Activated CD8-positive, alpha-beta T cell treated with anti-CD3 and anti-CD28 coated beads for 36 hours (primary cell): ENCODE measurements around the gene UBE2Q1. TPM values are rescaled to one million over a fixed set of nuclear protein-coding genes. Genes with fewer than 3 reads are reported as not detected.

ENCODE experiments used
- ATAC-seq: fragments of 200-7000 bp; cut with Tn5 transposase; one replicate; pipeline ENCODE4 v1.10.0; 2021; ENCODE audit warnings: mild to moderate bottlenecking, moderate library complexity
- CTCF ChIA-PET: fragments of 350-600 bp; sonication (Branson Sonifier 250); formaldehyde crosslinking; loops from one replicate; lab custom pipeline; 2021; ENCODE audit warnings: antibody characterized with exemption; lab: Charles Lee
- POLR2A ChIA-PET: fragments of 350-600 bp; sonication (Branson Sonifier 250); formaldehyde crosslinking; loops from one replicate; lab custom pipeline; 2021; ENCODE audit warnings: antibody characterized with exemption; lab: Charles Lee
- DNase-seq: peaks from one replicate; pipeline ENCODE4 v3.0.0-alpha.2; 2020
- H3K27ac Mint-ChIP-seq: one replicate; pipeline ENCODE4 v1.8.0; 2021; ENCODE audit warnings: mild to moderate bottlenecking, mixed read lengths
- H3K27me3 Mint-ChIP-seq: one replicate; pipeline ENCODE4 v1.8.0; 2021; ENCODE audit warnings: mixed read lengths
- H3K36me3 Mint-ChIP-seq: one replicate; pipeline ENCODE4 v1.8.0; 2021; ENCODE audit warnings: low read depth, mixed read lengths
- H3K4me1 Mint-ChIP-seq: one replicate; pipeline ENCODE4 v1.8.0; 2021; ENCODE audit warnings: low read depth, mixed read lengths
- H3K4me3 Mint-ChIP-seq: one replicate; pipeline ENCODE4 v1.8.0; 2021; ENCODE audit warnings: mild to moderate bottlenecking, moderate library complexity, mixed read lengths
- H3K9me3 Mint-ChIP-seq: one replicate; pipeline ENCODE4 v1.8.0; 2021; ENCODE audit warnings: mixed read lengths
- intact Hi-C: fragments of 100-400 bp; cut with micrococcal nuclease; formaldehyde crosslinking; loops from one replicate; pipeline ENCODE4 v1.10.0; 2022
- total RNA-seq, 2 experiments: library from RNA; stranded (reverse); gene quantifications; one replicate each; pipeline ENCODE4 v1.2.3, GENCODE V29; 2021
- TF ChIP-seq, protein P1 (sequence below): fragments of 200-600 bp; IDR thresholded peaks from one replicate; pipeline ENCODE4 v1.8.0; 2022; ENCODE audit warnings: antibody characterized with exemption, mild to moderate bottlenecking

Gene UBE2Q1
- total RNA-seq, 2 experiments from 2014 or later, result 71.2 to 74.6 TPM

- H3K27ac Mint-ChIP-seq, result no peak overlapping the region
- POLR2A ChIA-PET, result interaction anchor here (0.9 to 1.7 kb wide), 6 partner anchors 10 to 17 kb away, joined by 3 to 5 read pairs (median 3); no protein-coding TSS in a partner anchor
Observed at GRCh38 chr1:154594811-154595210, 36.3 kb upstream of the UBE2Q1 start.

DNA sequence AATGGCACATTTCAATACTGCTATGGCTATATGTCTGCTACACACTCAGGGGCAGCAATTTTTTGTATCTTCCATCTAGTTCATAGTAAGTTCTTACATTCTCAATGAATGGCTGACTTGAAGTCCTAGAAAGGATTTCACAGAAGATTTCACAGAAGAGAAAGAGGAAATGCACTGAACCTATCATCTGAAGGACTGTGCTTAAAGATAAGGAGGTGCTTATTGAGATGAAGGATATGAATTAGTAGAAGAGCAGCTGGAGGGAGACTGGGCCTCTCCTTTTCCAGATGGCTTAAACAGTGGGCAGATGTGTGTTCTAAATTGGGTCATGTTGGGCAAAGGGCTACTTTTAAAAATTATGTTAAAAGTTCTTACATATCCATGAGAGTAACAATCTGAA lies 34.9 kb upstream of the UBE2Q1 start:
- intact Hi-C loops, result no loop called here

More at GRCh38 chr1:154594811-154595210, 36.3 kb upstream of the UBE2Q1 start:
- CTCF ChIA-PET, result interaction anchor here (0.7 to 1.5 kb wide), 4 partner anchors 9 to 578 kb away, joined by 3 to 6 read pairs (median 3); partner anchors contain the start of gene KRTCAP2
- TF ChIP-seq, protein P1, sequence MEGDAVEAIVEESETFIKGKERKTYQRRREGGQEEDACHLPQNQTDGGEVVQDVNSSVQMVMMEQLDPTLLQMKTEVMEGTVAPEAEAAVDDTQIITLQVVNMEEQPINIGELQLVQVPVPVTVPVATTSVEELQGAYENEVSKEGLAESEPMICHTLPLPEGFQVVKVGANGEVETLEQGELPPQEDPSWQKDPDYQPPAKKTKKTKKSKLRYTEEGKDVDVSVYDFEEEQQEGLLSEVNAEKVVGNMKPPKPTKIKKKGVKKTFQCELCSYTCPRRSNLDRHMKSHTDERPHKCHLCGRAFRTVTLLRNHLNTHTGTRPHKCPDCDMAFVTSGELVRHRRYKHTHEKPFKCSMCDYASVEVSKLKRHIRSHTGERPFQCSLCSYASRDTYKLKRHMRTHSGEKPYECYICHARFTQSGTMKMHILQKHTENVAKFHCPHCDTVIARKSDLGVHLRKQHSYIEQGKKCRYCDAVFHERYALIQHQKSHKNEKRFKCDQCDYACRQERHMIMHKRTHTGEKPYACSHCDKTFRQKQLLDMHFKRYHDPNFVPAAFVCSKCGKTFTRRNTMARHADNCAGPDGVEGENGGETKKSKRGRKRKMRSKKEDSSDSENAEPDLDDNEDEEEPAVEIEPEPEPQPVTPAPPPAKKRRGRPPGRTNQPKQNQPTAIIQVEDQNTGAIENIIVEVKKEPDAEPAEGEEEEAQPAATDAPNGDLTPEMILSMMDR, result no peak
- H3K4me3 Mint-ChIP-seq, result no peak overlapping the region
- no peaks in the 10 kb centered on the region for H3K9me3 Mint-ChIP-seq
- ATAC-seq (no peak), DNase-seq (no peak)
- H3K27me3 Mint-ChIP-seq, result no peaks in the 10 kb centered on the region
- peaks cover 61% of the 10 kb centered on the region for H3K36me3 Mint-ChIP-seq
- peaks cover 10% of the 10 kb centered on the region for H3K4me1 Mint-ChIP-seq
- intact Hi-C loops, result no loop called here

GRCh38 chr1:154591206-154591605 lies 32.7 kb upstream of the UBE2Q1 start:
- H3K27me3 Mint-ChIP-seq, result no peaks in the 10 kb centered on the region
- no peaks in the 10 kb centered on the region for H3K4me1 Mint-ChIP-seq

More for the DNA sequence above, 34.9 kb upstream of the UBE2Q1 start:
- POLR2A ChIA-PET, result interaction anchor here (0.9 to 1.4 kb wide), 4 partner anchors 11 to 17 kb away, joined by 3 read pairs; no protein-coding TSS in a partner anchor
- peaks cover 67% of the 10 kb centered on the region for H3K36me3 Mint-ChIP-seq
- peaks cover 2% of the 10 kb centered on the region for H3K4me1 Mint-ChIP-seq
- no peak overlapping the region for H3K4me3 Mint-ChIP-seq
- ATAC-seq, result no peak
- DNase-seq, result no peak
- TF ChIP-seq, protein P1, result no peak
- H3K27ac Mint-ChIP-seq, result peak overlapping the region; percentile 59
- H3K9me3 Mint-ChIP-seq, result no peaks in the 10 kb centered on the region
- CTCF ChIA-PET, result interaction anchor here (1.9 kb wide), 1 partner anchor 34 kb away, joined by 5 read pairs; no protein-coding TSS in a partner anchor
- no peaks in the 10 kb centered on the region for H3K27me3 Mint-ChIP-seq

GRCh38 chr1:154590756-154591155 lies 32.3 kb upstream of the UBE2Q1 start:
- no peak for DNase-seq
- TF ChIP-seq, protein P1, result no peak
- H3K27me3 Mint-ChIP-seq, result no peaks in the 10 kb centered on the region
- peak overlapping the region; percentile 43 for H3K27ac Mint-ChIP-seq
- H3K4me1 Mint-ChIP-seq, result no peaks in the 10 kb centered on the region
- no peak for ATAC-seq
- peaks cover 72% of the 10 kb centered on the region for H3K36me3 Mint-ChIP-seq
- intact Hi-C loops, result no loop called here
- POLR2A ChIA-PET, result interaction anchor here (0.6 to 1.8 kb wide), 3 partner anchors 12 to 24 kb away, joined by 3 to 6 read pairs (median 4); no protein-coding TSS in a partner anchor
- CTCF ChIA-PET, result interaction anchor here (0.9 to 1.2 kb wide), 2 partner anchors 8 to 31 kb away, joined by 3 to 5 read pairs; no protein-coding TSS in a partner anchor
- no peaks in the 10 kb centered on the region for H3K9me3 Mint-ChIP-seq
- no peak overlapping the region for H3K4me3 Mint-ChIP-seq

More at GRCh38 chr1:154591206-154591605, 32.7 kb upstream of the UBE2Q1 start:
- ATAC-seq (no peak), DNase-seq (no peak)
- intact Hi-C loops, result no loop called here
- Mint-ChIP-seq H3K27ac (peak overlapping the region; percentile 40), H3K36me3 (peaks cover 70% of the 10 kb centered on the region), H3K4me3 (no peak overlapping the region), H3K9me3 (no peaks in the 10 kb centered on the region)
- TF ChIP-seq, protein P1, result no peak
- POLR2A ChIA-PET, result interaction anchor here (0.6 to 1.8 kb wide), 4 partner anchors 14 to 24 kb away, joined by 3 to 6 read pairs (median 4); partner anchors contain the start of gene CHRNB2
- CTCF ChIA-PET, result interaction anchor here (0.9 to 1.2 kb wide), 2 partner anchors 7 to 32 kb away, joined by 3 to 5 read pairs; no protein-coding TSS in a partner anchor

DNA sequence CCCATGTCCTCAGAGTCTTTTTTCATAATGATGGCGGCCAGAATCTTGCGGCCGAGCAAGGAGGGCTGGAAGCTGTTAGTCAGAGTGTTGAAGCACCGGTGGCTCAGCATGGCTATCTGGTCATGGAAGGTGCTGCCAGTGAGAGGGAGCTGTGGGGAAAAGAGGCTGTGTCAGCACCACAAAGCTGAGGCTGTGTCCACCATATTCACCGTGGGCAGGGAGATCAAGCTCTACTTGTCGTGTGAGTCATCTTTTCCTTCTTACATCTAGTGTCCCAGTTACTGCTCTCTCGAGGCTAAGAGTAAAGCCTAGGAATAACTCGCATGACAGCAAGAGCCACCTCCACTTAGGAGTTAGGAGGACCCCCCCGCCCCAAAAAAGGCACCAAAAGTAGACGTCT lies 31.3 kb upstream of the UBE2Q1 start:
- CTCF ChIA-PET, result interaction anchor here (1.1 kb wide), 1 partner anchor 80 kb away, joined by 3 read pairs; no protein-coding TSS in a partner anchor
- no peak for ATAC-seq
- DNase-seq, result no peak
- Mint-ChIP-seq H3K4me1 (no peaks in the 10 kb centered on the region), H3K27me3 (no peaks in the 10 kb centered on the region), H3K4me3 (no peak overlapping the region), H3K27ac (no peak overlapping the region), H3K36me3 (peaks cover 75% of the 10 kb centered on the region), H3K9me3 (no peaks in the 10 kb centered on the region)
- TF ChIP-seq, protein P1, result no peak
- intact Hi-C loops, result no loop called here
- POLR2A ChIA-PET, result interaction anchor here (0.8 to 1.8 kb wide), 5 partner anchors 13 to 366 kb away, joined by 3 to 6 read pairs (median 4); partner anchors contain the start of gene PBXIP1
